Thoracic aorta (tissue), 2 donors: ENCODE measurements around the gene NLRP5. TPM values are rescaled to one million over a fixed set of nuclear protein-coding genes. Genes with fewer than 3 reads are reported as not detected.

Source experiments
- ATAC-seq: fragments of 150-250 bp; one replicate; pipeline ENCODE4 v1.8.0; 2017; ENCODE audit warnings: low read depth; ENCODE audit not compliant: insufficient number of reproducible peaks, low FRiP score
- DNase-seq: peaks from one replicate; pipeline ENCODE4 v3.0.0-alpha.2; 2020; ENCODE audit warnings: low spot score
- H3K27ac ChIP-seq, 2 donors: fragments of 200-600 bp; sonication (generic); 1 replicate in 1 of 2; 2 replicates in 1 of 2; pipeline ENCODE4 v1.5.1; 2016; ENCODE audit warnings: mild to moderate bottlenecking in 2 of 2, moderate library complexity in 2 of 2
- H3K27me3 ChIP-seq: fragments of 200-600 bp; sonication (generic); replicated peaks from 2 replicates; pipeline ENCODE4 v1.6.0; 2016; ENCODE audit warnings: mild to moderate bottlenecking; ENCODE audit not compliant: insufficient read depth
- H3K36me3 ChIP-seq: fragments of 200-600 bp; sonication (generic); one replicate; pipeline ENCODE4 v1.5.1; 2016
- H3K4me1 ChIP-seq, 2 donors: fragments of 200-600 bp; sonication (generic); 1 replicate in 1 of 2; 2 replicates in 1 of 2; pipeline versions ENCODE4 v1.5.1 to v1.6.0; 2016; ENCODE audit warnings: low read depth in 2 of 2, mild to moderate bottlenecking in 1 of 2; ENCODE audit not compliant: control insufficient read depth in 1 of 2
- H3K4me3 ChIP-seq: fragments of 200-600 bp; sonication (generic); 2 replicates; pipeline ENCODE4 v1.5.1; 2016; ENCODE audit warnings: mild to moderate bottlenecking
- H3K9me3 ChIP-seq: fragments of 200-600 bp; sonication (generic); 2 replicates; pipeline ENCODE4 v1.5.1; 2016
- total RNA-seq, 2 donors: library from RNA; depleted of rRNA; stranded (reverse); fragments of >200 nt; gene quantifications; one replicate each; pipeline versions ENCODE4 v1.1.0 to v1.2.3, GENCODE V29; 2016
- TF ChIP-seq, protein P1 (sequence below): fragments of 200-600 bp; sonication (generic); IDR thresholded peaks from one replicate; pipeline ENCODE4 v1.5.1; 2019; ENCODE audit warnings: antibody characterized with exemption

Gene NLRP5
- total RNA-seq, 2 donors from 2014 or later, result not detected

DNA sequence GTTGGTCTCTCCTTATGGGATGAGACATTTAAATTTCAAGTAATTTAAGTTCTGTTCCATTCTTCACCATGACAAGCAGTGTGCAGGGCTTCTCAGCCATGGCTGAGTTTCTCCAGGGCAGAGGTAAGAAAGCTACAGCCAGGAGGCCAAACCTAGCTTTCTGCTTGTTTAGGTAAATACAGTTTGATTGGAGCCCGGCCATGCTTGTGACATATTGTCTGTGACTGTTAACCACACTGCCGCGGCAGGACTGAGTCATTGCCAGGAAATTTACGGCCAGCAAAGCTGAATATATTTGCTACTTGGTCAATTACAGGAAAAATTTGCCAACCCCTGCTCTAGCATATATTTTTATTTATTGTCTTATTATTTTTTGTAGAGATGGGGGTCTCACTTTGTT is 28.2 kb upstream of the NLRP5 start:
- no peaks in the 10 kb centered on the region for H3K9me3 ChIP-seq
- no peak overlapping the region for H3K4me3 ChIP-seq
- no peaks in the 10 kb centered on the region for H3K36me3 ChIP-seq
- H3K4me1 ChIP-seq, result no peaks in the 10 kb centered on the region
- DNase-seq, result no peak
- TF ChIP-seq, protein P1, sequence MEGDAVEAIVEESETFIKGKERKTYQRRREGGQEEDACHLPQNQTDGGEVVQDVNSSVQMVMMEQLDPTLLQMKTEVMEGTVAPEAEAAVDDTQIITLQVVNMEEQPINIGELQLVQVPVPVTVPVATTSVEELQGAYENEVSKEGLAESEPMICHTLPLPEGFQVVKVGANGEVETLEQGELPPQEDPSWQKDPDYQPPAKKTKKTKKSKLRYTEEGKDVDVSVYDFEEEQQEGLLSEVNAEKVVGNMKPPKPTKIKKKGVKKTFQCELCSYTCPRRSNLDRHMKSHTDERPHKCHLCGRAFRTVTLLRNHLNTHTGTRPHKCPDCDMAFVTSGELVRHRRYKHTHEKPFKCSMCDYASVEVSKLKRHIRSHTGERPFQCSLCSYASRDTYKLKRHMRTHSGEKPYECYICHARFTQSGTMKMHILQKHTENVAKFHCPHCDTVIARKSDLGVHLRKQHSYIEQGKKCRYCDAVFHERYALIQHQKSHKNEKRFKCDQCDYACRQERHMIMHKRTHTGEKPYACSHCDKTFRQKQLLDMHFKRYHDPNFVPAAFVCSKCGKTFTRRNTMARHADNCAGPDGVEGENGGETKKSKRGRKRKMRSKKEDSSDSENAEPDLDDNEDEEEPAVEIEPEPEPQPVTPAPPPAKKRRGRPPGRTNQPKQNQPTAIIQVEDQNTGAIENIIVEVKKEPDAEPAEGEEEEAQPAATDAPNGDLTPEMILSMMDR, result no peak
- H3K27me3 ChIP-seq, result no peaks in the 10 kb centered on the region
- H3K27ac ChIP-seq, result no peak overlapping the region
- no peak for ATAC-seq

DNA sequence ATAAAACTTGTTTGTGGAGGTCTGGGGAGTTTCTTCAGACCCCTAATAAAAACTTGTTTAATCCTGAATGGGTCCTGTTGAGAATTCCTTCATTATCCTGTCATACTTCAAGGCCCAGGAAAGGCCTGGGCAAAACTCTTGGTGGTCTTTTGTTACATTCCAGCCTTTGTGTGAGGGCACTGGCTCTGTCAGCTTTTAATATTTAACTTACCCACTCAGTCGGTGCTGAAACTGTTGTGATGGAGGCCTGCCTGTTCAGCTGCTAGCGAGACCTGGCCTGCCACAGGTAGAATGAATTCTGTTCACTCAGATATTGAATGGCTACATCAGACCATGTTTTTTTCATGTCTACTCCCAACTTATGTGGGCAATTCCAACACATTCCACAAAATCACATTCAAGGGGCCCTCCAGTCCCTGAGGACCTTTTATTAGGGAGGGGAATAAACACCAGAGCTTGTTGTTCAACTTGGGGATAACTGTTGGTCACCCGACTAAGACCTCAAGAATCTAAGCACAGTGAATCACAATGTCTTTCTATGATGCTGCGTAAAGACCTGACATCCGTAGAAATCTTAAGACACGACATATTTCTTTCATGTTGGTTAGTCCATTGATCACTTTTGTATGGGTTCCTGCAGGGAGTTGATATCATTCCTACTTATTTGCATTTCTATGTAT is 26.4 kb upstream of the NLRP5 start:
- DNase-seq, result no peak
- Histone ChIP-seq H3K9me3 (no peaks in the 10 kb centered on the region), H3K4me3 (no peak overlapping the region), H3K27me3 (no peaks in the 10 kb centered on the region), H3K27ac (no peak overlapping the region), H3K36me3 (no peaks in the 10 kb centered on the region), H3K4me1 (no peaks in the 10 kb centered on the region)
- ATAC-seq, result no peak
- TF ChIP-seq, protein P1, result no peak

DNA sequence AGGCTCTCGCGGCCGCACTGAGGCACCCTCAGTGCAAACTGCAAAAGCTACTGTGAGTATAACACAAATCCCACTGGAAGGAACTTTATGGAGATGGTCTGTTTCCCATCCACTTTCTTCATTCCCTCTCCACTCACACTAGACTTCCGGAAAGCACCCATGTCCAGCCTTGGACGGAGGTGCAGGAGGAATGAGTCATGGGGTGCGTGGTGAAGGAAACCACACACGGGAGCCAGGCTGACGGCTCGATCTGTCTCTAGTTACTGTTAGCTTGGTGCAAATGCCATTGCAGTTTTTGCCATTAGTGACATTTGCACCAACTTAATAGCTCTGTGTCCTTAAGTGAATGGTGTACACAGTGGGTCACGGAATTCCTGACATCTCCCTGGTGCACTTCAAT is 24.4 kb upstream of the NLRP5 start:
- ATAC-seq, result no peak
- no peak for DNase-seq
- Histone ChIP-seq H3K9me3 (no peaks in the 10 kb centered on the region), H3K27ac (no peak overlapping the region), H3K36me3 (no peaks in the 10 kb centered on the region), H3K4me1 (no peaks in the 10 kb centered on the region), H3K27me3 (no peaks in the 10 kb centered on the region), H3K4me3 (no peak overlapping the region)
- TF ChIP-seq, protein P1, result no peak

DNA sequence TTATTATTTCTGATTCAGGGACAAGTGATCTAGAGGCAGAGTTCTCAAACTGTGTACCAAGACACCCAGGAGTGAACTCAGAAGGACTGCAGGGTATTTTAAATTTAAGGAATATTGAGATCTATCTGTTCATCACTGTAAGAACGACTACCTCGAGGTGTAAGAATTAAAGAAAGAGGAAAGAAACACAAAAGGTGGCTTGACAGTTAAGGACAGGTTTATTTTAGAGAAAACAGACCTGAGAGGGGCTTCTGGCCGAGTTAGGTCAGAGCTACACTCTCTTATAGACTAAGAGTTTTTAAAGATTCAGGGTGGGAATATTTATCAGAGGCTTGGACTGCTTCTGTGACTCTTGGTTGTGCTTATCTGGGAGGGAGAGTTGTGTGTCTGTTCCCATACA is 12.6 kb upstream of the NLRP5 start:
- ATAC-seq, result no peak
- no peak for DNase-seq
- H3K9me3 ChIP-seq, result no peaks in the 10 kb centered on the region
- no peaks in the 10 kb centered on the region for H3K27me3 ChIP-seq
- H3K4me3 ChIP-seq, result no peak overlapping the region
- TF ChIP-seq, protein P1, result no peak
- H3K27ac ChIP-seq, result no peak overlapping the region
- H3K36me3 ChIP-seq, result no peaks in the 10 kb centered on the region
- H3K4me1 ChIP-seq, result no peaks in the 10 kb centered on the region

DNA sequence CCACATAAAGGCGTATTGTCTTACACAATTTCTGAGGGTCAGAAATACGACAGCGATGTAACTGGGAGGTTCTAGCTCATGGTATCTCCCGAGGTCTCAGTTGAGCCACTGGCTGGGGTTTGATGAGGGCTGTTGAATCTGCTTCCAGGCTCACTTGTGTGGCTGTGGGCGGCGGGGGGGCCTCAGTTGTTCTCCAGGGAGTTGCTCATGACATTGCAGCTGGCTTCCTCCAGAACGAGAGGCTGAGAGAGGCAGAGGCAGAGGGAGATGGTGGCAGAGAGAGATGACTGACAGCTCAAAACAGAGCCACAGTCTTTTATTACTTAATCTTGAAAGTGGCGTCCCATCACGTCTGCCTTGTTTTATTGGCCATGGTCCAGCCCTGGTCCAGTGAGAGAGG is 6.2 kb upstream of the NLRP5 start:
- Histone ChIP-seq H3K27me3 (no peaks in the 10 kb centered on the region), H3K9me3 (no peaks in the 10 kb centered on the region), H3K36me3 (no peaks in the 10 kb centered on the region), H3K27ac (no peak overlapping the region), H3K4me1 (no peaks in the 10 kb centered on the region), H3K4me3 (no peak overlapping the region)
- TF ChIP-seq, protein P1, result no peak
- DNase-seq (no peak), ATAC-seq (no peak)
